Body of pancreas (tissue), 4 donors: ENCODE results near the gene NAT9. TPM values are rescaled to one million over a fixed set of nuclear protein-coding genes. Genes with fewer than 3 reads are reported as not detected.

ENCODE experiments used
- ATAC-seq: fragments of 150-250 bp; one replicate; pipeline ENCODE4 v1.9.1; 2016
- DNase-seq, 4 donors: peaks; one replicate each; pipeline ENCODE4 v3.0.0-alpha.2; 2019
- H3K27ac ChIP-seq, 4 donors: fragments of 200-600 bp; sonication (generic); 1 replicate in 3 of 4; 2 replicates in 1 of 4; pipeline versions ENCODE4 v1.5.1 to v1.6.1; 2016 to 2019; ENCODE audit warnings: mild to moderate bottlenecking in 1 of 4, mixed read lengths in 1 of 4, moderate library complexity in 1 of 4
- H3K27me3 ChIP-seq, 2 donors: fragments of 200-600 bp; sonication (generic); one replicate each; pipeline ENCODE4 v1.6.0; 2016; ENCODE audit warnings: mild to moderate bottlenecking in 1 of 2
- H3K36me3 ChIP-seq, 2 donors: fragments of 200-600 bp; sonication (generic); replicated peaks in 1 of 2; 2 replicates each; pipeline ENCODE4 v1.5.1; 2016; ENCODE audit warnings: low read depth in 2 of 2; ENCODE audit not compliant: insufficient read depth in 1 of 2
- H3K4me1 ChIP-seq: fragments of 200-600 bp; sonication (generic); one replicate; pipeline ENCODE4 v1.6.0; 2016
- H3K4me3 ChIP-seq, 2 donors: fragments of 200-600 bp; sonication (generic); 1 replicate in 1 of 2; 2 replicates in 1 of 2; pipeline ENCODE4 v1.5.1; 2016 to 2019
- H3K9me3 ChIP-seq, 3 donors: fragments of 200-600 bp; sonication (generic); 1 replicate in 2 of 3; 2 replicates in 1 of 3; pipeline ENCODE4 v1.5.1; 2016
- CTCF ChIP-seq, 7 experiments: fragments of 450-650 bp in 4 of 7; fragments of 200-600 bp in 3 of 7; sonication (generic) in 3 of 7; IDR thresholded peaks; one replicate each; pipeline ENCODE4 v1.5.1; 2016 to 2019; ENCODE audit warnings: antibody characterized with exemption in 7 of 7
- POLR2A ChIP-seq, 3 donors: fragments of 450-650 bp; IDR thresholded peaks; one replicate each; pipeline ENCODE4 v1.6.1; 2016; ENCODE audit warnings: antibody characterized with exemption in 3 of 3, mild to moderate bottlenecking in 2 of 3
- WGBS, 2 donors: methylation state at CpG; one replicate each; pipeline ENCODE4 v1.1.5; 2017; 5-methylcytosine and 5-hydroxymethylcytosine counted together
- intact Hi-C: fragments of 100-400 bp; cut with DNase I; formaldehyde crosslinking; loops from one replicate; pipeline ENCODE4 v1.15.1; 2023
- total RNA-seq, 2 donors: library from RNA; depleted of rRNA; stranded (reverse); fragments of >200 nt; gene quantifications; one replicate each; pipeline ENCODE4 v1.1.0, GENCODE V29; 2016

The NAT9 gene
- total RNA-seq, 2 donors from 2014 or later: 21.8 to 23.3 TPM

GRCh38 chr17:74745548-74746177, 30.5 kb downstream of the NAT9 start:
- ATAC-seq (no peak), DNase-seq (no peak)
- Histone ChIP-seq H3K27me3 (no peaks in the 10 kb centered on the region), H3K27ac (peak overlapping the region in 3 of 4 donors; percentile 33 to 84 (median 78)), H3K4me1 (peaks cover 28% of the 10 kb centered on the region), H3K36me3 (no peaks in the 10 kb centered on the region), H3K4me3 (no peak overlapping the region), H3K9me3 (no peaks in the 10 kb centered on the region)
- intact Hi-C loops: no loop called here
- TF ChIP-seq CTCF (IDR thresholded peaks at IDR 0.05) (no peak), POLR2A (IDR thresholded peaks at IDR 0.05) (no peak)
- 79 to 92% methylated on average over 3 to 8 of the region's 8 CpGs for WGBS, 2 donors

GRCh38 chr17:74744714-74745547, 31.2 kb downstream of the NAT9 start:
- TF ChIP-seq CTCF (IDR thresholded peaks at IDR 0.05): peak; percentile 98 to 100 (median 99)
- peak in 1 of 3 donors; percentile 15 for TF ChIP-seq POLR2A (IDR thresholded peaks at IDR 0.05)
- Histone ChIP-seq H3K36me3 (no peaks in the 10 kb centered on the region), H3K4me3 (no peak overlapping the region), H3K4me1 (peaks cover 23% of the 10 kb centered on the region), H3K9me3 (no peaks in the 10 kb centered on the region), H3K27me3 (no peaks in the 10 kb centered on the region), H3K27ac (peak overlapping the region; percentile 33 to 84 (median 69))
- peak; percentile 87 to 95 (median 92) for DNase-seq
- intact Hi-C loops: loop anchor here (5.0 kb wide), 2 partner anchors 32 to 122 kb away; partner anchors contain the start of gene NAT9
- peak; percentile 43 for ATAC-seq
- 21 to 86% methylated on average over 1 to 24 of the region's 24 CpGs for WGBS, 2 donors

GRCh38 chr17:74744349-74744713, 31.8 kb downstream of the NAT9 start:
- WGBS, 2 donors: 42 to 80% methylated on average over 1 to 2 of the region's 2 CpGs
- no peaks in the 10 kb centered on the region for H3K36me3 ChIP-seq
- DNase-seq (no peak), ATAC-seq (no peak)
- H3K9me3 ChIP-seq: no peaks in the 10 kb centered on the region
- peak overlapping the region in 1 of 4 donors; percentile 33 for H3K27ac ChIP-seq
- H3K27me3 ChIP-seq: no peaks in the 10 kb centered on the region
- peaks cover 22% of the 10 kb centered on the region for H3K4me1 ChIP-seq
- no peak overlapping the region for H3K4me3 ChIP-seq
- intact Hi-C loops: loop anchor here (5.0 kb wide), 2 partner anchors 33 to 123 kb away; partner anchors contain the start of gene NAT9
- no peak for TF ChIP-seq POLR2A (IDR thresholded peaks at IDR 0.05)
- TF ChIP-seq CTCF (IDR thresholded peaks at IDR 0.05): no peak

GRCh38 chr17:74743755-74744154, 32.4 kb downstream of the NAT9 start:
- Histone ChIP-seq H3K27ac (no peak overlapping the region), H3K36me3 (no peaks in the 10 kb centered on the region), H3K9me3 (no peaks in the 10 kb centered on the region), H3K4me3 (no peak overlapping the region), H3K27me3 (no peaks in the 10 kb centered on the region), H3K4me1 (peaks cover 22% of the 10 kb centered on the region)
- DNase-seq (no peak), ATAC-seq (no peak)
- WGBS, 2 donors: 44 to 58% methylated on average over 2 of the region's 2 CpGs
- intact Hi-C loops: loop anchor here (5.0 kb wide), 2 partner anchors 34 to 124 kb away; partner anchors contain the start of gene NAT9
- TF ChIP-seq POLR2A (IDR thresholded peaks at IDR 0.05) (no peak), CTCF (IDR thresholded peaks at IDR 0.05) (no peak)
